ENCODE measurements around the gene SHCBP1L. TPM values are rescaled to one million over a fixed set of nuclear protein-coding genes. Genes with fewer than 3 reads are reported as not detected.

Gene SHCBP1L
- total RNA-seq, 3 donors from 2014 or later: 0.80 TPM; not detected in 2

DNA sequence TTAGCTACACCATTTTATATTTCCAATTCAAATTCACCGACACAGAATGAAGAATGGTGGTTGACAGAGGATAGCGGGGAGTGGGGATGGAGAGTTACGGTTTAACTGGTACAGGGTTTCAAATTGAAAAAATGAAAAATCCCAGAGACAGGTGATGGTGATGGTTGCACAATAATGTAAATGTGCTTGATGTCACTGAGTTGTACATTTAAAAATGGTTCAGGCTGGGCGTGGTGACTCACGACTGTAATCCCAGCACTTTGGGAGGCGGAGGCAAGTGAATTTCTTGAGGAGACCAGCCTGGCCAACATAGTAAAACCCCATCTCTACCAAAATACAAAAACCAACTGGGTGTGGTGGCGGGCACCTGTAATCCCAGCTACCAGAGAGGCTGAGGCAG, 31.2 kb upstream of the SHCBP1L start:
- H3K4me3 ChIP-seq: no peak overlapping the region
- TF ChIP-seq, protein P1, sequence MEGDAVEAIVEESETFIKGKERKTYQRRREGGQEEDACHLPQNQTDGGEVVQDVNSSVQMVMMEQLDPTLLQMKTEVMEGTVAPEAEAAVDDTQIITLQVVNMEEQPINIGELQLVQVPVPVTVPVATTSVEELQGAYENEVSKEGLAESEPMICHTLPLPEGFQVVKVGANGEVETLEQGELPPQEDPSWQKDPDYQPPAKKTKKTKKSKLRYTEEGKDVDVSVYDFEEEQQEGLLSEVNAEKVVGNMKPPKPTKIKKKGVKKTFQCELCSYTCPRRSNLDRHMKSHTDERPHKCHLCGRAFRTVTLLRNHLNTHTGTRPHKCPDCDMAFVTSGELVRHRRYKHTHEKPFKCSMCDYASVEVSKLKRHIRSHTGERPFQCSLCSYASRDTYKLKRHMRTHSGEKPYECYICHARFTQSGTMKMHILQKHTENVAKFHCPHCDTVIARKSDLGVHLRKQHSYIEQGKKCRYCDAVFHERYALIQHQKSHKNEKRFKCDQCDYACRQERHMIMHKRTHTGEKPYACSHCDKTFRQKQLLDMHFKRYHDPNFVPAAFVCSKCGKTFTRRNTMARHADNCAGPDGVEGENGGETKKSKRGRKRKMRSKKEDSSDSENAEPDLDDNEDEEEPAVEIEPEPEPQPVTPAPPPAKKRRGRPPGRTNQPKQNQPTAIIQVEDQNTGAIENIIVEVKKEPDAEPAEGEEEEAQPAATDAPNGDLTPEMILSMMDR (IDR thresholded peaks at IDR 0.05): no peak
- TF ChIP-seq POLR2AphosphoS5 (IDR thresholded peaks at IDR 0.05): no peak
- TF ChIP-seq POLR2A (IDR thresholded peaks at IDR 0.05): no peak
- no peaks in the 10 kb centered on the region for H3K36me3 ChIP-seq
- H3K27ac ChIP-seq: no peak overlapping the region
- no peaks in the 10 kb centered on the region for H3K4me1 ChIP-seq
- intact Hi-C loops (cut with DNase I; ENCODE audit: low total_unique reads): no loop called here
- no peaks in the 10 kb centered on the region for H3K9me3 ChIP-seq
- DNase-seq (ENCODE audit: low spot score in 2 of 2): no peak
- H3K27me3 ChIP-seq: no peaks in the 10 kb centered on the region

DNA sequence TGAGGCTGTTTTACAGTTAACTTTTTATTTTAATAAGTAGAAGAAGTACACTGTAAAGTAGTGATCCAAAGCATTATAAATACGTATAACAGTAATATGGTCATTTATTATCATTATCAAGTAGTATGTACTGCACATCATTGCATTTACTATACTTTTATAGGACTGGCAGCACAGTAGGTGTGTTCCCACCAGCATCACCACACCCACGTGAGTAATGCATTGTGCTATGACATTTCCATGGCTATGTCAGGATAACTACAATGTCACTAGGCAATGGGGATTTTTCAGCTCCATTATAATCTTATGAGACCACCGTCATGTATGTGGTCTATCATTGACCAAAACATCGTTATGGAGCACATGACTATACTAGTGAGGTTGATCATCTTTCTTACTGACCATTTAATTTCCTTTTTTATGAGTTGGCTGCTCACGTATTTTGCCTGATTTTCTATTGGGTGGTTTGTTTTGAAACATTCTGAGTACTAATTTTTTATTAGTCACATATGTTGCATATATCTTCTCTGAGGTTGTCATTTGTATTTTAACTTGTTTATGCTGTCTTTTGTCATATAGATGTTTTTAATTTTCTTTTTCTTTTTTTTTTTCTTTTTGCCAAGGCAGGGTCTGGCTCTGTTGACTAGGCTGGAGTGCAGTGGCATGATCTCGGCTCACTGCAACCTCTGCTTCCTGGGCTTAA, 25.3 kb upstream of the SHCBP1L start:
- no peaks in the 10 kb centered on the region for H3K4me1 ChIP-seq
- H3K36me3 ChIP-seq: no peaks in the 10 kb centered on the region
- no peaks in the 10 kb centered on the region for H3K27me3 ChIP-seq
- intact Hi-C loops (cut with DNase I; ENCODE audit: low total_unique reads): no loop called here
- H3K4me3 ChIP-seq: no peak overlapping the region
- no peak overlapping the region for H3K27ac ChIP-seq
- no peaks in the 10 kb centered on the region for H3K9me3 ChIP-seq
- TF ChIP-seq POLR2AphosphoS5 (IDR thresholded peaks at IDR 0.05) (no peak), POLR2A (IDR thresholded peaks at IDR 0.05) (no peak)
- TF ChIP-seq, protein P1 (IDR thresholded peaks at IDR 0.05): no peak
- no peak for DNase-seq (ENCODE audit: low spot score in 2 of 2)

DNA sequence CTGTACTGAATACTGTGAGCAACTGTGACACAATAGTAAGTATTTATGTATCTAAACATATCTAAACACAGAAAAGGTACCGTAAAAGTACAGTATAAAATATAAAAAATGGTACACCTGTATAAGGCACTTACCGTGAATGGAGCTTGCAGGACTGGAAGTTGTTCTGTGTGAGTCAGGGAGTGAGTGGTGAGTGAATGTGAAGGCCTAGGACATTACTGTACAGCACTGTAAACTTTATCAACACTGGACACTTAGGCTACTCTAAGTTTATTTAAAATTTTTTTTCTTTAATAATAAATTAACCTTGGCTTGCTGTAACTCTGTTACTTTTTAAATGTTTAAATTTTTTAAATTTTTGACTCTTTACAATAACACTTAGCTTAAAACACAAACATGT, 24.5 kb upstream of the SHCBP1L start:
- Histone ChIP-seq H3K27me3 (no peaks in the 10 kb centered on the region), H3K9me3 (no peaks in the 10 kb centered on the region), H3K27ac (no peak overlapping the region), H3K36me3 (no peaks in the 10 kb centered on the region), H3K4me1 (no peaks in the 10 kb centered on the region), H3K4me3 (no peak overlapping the region)
- DNase-seq (ENCODE audit: low spot score in 2 of 2): no peak
- TF ChIP-seq POLR2A (IDR thresholded peaks at IDR 0.05) (no peak), POLR2AphosphoS5 (IDR thresholded peaks at IDR 0.05) (no peak)
- TF ChIP-seq, protein P1 (IDR thresholded peaks at IDR 0.05): no peak
- intact Hi-C loops (cut with DNase I; ENCODE audit: low total_unique reads): no loop called here

- no peaks in the 10 kb centered on the region for H3K36me3 ChIP-seq
- H3K9me3 ChIP-seq: no peaks in the 10 kb centered on the region
- TF ChIP-seq, protein P1 (IDR thresholded peaks at IDR 0.05): no peak
- TF ChIP-seq POLR2AphosphoS5 (IDR thresholded peaks at IDR 0.05): no peak
- TF ChIP-seq POLR2A (IDR thresholded peaks at IDR 0.05): no peak
- H3K27me3 ChIP-seq: no peaks in the 10 kb centered on the region
- H3K4me3 ChIP-seq: no peak overlapping the region
- no peaks in the 10 kb centered on the region for H3K4me1 ChIP-seq
- H3K27ac ChIP-seq: no peak overlapping the region
- DNase-seq (ENCODE audit: low spot score in 2 of 2): no peak
- intact Hi-C loops (cut with DNase I; ENCODE audit: low total_unique reads): no loop called here
Observed at GRCh38 chr1:182974506-182975191, 21.7 kb upstream of the SHCBP1L start.

DNA sequence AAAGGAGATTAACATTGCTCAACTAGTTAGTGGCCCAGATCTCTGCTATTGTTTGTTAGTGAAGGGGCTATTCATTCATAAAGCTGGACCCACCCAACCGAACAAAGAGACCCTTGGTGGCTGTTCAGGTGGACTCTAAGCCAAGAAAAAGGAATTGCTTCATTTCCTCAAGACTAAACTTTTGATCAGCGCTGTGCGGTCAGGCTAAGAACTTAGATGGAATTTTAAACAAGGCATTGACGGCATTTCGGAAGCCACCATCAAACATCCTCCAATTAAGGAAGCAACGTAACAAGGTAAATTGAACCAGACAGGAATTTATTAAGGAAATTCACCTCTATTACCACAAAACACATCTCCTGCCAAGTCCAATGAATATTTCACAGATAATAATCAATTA, 19.9 kb upstream of the SHCBP1L start:
- no peaks in the 10 kb centered on the region for H3K36me3 ChIP-seq
- intact Hi-C loops (cut with DNase I; ENCODE audit: low total_unique reads): no loop called here
- no peaks in the 10 kb centered on the region for H3K27me3 ChIP-seq
- H3K27ac ChIP-seq: no peak overlapping the region
- H3K9me3 ChIP-seq: no peaks in the 10 kb centered on the region
- DNase-seq (ENCODE audit: low spot score in 2 of 2): no peak
- H3K4me3 ChIP-seq: no peak overlapping the region
- no peak for TF ChIP-seq POLR2AphosphoS5 (IDR thresholded peaks at IDR 0.05)
- TF ChIP-seq, protein P1 (IDR thresholded peaks at IDR 0.05): no peak
- no peaks in the 10 kb centered on the region for H3K4me1 ChIP-seq

Measured in breast epithelium (tissue), 4 donors.